OCI-M2 (cell line): ENCODE measurements around the gene SSU72.

Experiments
- DNase-seq: peaks from one replicate; lab custom pipeline; 2025; ENCODE audit not compliant: unreplicated experiment; lab: John Stamatoyannopoulos, UW

The SSU72 gene

GRCh38 chr1:1574721-1575537, at the start of gene SSU72:
SSU72 (minus strand) TSS chr1:1574863; CDS start chr1:1574557, 306 bp downstream.
- peak; percentile 19 for DNase-seq

- no peak for DNase-seq
These were observed 49.2 kb upstream of the SSU72 start for GRCh38 chr1:1623631-1624442.

- no peak for DNase-seq
These were observed 48.5 kb upstream of the SSU72 start for GRCh38 chr1:1623181-1623630.

- no peak for DNase-seq
These were observed 48.1 kb upstream of the SSU72 start for GRCh38 chr1:1622788-1623094.

DNA sequence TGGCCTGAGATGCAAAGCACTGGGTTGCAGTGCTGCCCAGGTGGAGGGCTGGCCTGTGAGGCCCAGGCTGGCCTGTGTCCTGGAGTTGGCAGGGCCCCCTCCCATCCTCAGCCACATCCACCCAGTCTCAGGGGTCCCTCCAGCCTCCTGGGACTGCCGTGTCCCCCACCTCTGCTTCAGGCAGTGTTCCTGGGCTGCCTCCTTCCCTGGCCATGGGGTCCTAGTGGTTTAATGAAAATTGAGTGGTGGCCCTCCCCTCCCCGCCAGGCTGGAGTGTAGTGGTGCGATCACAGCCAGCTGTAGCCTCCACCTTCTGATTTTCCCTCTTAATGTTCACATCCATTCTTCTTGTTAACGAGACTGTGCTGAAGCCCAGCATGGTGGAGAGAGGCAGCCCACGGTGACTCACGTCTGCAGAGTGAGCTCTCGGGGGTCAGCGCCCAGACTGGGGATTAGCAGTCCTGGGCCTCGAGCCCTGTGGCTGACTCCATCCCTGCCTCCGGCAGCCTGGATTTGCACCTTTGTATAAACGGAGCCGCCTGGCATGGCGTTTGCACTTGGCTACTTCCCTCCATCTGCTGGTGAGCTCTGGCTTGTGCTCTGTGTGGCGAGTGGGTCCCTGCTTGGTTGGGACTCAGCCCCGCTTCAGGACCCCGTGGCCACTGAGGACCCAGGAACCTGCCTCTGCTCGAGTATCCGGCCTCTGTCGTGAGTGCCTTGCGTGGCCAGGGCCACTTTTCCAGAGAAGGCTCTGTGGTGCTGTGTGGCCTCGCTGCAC, 47.5 kb upstream of the SSU72 start:
- no peak for DNase-seq

DNA sequence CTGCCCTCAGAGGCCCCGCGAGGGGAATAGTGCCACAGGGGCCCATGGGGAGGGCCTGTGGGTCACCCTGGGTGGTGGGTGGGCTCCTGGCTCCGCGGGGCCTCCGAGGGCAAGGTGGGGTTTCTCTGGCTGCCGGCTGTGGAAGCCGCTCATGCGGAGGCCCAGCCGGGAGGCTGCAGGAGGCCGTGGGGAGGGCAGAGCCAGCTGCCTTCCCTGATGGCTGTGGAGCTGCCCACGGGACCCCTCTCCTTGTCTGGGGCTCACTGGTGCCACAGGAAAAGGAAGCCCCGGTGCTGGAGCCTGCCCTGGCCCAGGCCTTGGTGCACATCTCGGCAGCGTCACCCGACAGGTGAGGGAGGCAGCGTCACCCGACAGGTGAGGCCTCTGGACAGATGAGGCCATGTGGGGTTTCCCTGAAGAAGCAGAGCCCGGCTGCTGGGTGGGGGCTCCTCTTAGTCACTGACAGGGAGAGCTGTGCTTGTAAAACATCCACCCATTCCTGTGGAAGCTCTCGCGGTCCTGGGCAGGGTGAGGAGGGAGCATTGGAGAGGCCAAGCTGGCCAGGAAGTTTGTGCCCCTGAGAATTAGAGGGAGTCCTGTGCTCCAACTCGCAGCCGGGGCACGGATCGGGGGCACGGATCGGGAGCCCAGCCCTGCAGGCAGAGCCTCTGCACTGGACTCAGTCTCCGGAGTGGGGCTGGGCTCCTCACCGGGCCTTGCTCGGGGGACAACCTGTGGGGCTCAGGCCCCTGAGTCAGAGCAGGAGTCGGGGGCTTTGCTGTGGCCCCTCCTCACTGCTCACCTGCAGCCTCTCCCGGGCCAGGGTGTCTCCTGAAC, 46.7 kb upstream of the SSU72 start:
- DNase-seq = no peak

DNA sequence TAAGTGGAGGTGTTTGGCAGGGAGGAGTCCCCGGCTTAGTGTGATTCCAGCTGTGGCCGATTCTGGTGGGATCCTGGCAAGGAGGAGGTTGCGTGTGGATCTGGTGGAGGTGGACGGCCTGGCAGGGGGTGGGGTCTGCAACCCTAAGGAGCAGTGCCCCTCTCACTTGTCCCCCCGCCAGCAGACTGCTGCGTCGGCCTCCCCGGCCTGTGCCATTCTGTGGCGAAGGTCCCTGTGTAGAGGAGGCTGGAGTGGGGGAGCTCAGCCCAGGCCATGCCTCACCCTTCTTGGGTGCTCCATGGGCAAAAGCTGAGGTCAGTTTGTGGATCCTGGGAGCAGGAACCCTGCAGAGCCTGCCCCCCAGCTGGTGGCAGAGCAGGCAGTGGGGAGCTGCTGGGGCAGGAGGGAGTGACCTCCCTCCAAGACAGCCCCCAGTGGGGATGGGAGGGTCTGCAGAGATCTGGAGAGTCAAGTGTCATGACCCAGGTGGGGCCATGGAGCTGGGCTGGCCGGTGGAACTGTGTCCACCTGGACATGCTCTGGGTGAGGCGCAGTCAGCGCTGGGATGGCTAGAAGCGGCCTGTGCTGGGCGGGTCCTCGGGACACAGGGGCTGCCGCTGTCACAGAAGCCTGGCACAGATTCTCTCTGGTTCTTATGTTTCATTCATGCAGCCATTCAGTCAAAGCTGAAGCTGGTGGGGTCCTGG, 45.9 kb upstream of the SSU72 start:
- no peak for DNase-seq

- no peak for DNase-seq
These were observed 45.3 kb upstream of the SSU72 start for GRCh38 chr1:1619917-1620361.

DNA sequence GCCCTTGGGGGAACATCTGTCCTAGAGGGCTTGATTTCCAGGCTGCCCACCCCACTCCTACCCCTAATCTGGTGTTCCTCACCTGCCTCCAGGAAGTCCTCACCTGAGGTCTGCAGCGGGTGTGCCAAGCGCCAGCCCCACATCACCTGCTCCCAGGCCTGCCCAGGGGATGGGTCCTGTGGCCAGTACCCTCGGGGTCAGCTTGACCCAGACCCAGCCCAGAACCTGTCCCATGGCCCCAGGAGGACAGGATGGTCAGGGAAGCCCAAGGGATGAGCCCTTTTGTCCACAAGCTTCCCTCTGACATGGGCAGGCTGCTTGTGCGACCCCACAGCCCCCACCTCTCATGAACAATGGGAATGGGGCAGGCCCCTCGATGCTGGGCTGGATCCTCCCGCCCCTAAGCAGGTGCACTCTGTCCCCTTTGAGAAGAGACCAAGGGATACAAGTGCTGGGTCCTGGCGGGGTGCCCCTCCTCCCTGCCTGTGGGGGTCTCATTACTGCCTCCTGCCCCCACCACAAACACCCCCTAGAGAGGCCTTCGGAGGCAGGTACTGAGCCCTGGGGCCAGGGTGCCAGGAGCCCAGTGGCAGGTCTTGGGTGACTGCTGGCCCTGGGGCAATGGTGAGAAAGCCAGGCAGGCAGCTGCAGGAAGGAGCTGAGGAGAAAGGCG, 43.9 kb upstream of the SSU72 start:
- DNase-seq = no peak

- DNase-seq = no peak
These were observed 43.3 kb upstream of the SSU72 start for GRCh38 chr1:1617925-1618324.

GRCh38 chr1:1617516-1617915, 42.9 kb upstream of the SSU72 start:
- DNase-seq = no peak

DNA sequence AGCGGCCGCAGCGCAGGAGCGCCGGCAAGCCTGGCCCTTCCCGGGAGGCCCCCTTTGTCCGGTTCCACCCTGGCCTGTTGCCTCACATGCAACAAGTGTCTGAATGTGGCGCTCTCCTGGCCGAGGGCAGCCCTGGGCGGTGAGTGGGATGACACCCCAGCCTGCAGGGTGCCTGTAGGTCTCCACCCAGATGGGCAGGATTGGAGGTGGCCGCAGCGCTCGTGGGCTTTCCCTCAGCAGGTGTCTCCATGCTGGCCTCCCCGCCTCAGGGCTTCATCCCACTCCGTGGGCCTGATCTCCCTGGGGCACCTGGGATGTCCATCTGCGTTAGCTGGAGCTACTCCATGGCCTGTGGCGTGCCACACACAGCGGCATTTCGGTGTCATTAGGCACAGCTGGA, 42.2 kb upstream of the SSU72 start:
- no peak for DNase-seq

- DNase-seq = no peak
These were observed 41.6 kb upstream of the SSU72 start for GRCh38 chr1:1616045-1616790.

DNA sequence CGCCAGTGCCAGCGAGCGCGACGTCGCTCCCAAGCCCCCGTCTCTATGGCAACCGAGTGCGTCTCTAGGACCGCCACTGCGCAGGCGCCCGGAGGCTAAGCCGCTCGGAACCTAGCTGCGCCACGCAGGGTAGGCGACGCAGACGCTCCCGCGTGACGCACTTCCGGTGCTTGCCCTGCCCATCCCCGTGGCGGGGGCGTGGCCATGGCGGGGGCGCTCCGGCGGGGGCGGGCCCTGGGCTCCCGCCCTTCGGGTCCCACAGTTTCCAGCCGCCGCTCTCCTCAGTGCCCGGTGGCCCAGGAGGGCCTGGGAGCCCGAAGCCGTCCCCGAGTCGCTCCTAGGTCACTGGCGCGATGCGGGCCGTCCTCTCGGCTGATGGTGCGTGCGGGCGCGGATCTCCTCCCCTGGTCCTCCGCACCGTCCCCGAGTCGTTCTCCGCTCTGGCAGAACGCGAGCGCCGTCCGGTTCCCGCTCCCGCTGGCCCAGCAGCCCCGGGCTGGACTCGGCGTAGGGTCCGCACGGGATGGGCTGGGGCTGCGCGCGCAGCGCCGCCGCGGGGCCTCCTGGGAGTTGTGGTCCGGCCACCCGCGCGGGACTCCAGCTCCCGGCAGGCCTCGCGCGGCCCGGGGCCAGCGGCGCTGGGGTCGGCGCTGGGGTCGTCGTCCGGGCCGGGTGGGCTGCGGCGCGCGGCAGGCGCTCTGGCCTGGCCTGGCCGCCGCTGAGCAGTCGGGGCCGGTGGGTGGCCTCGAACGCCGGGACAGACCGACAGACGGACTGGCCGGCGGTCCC, 40.8 kb upstream of the SSU72 start, which contains the start of gene MIB2:
TSS of gene MIB2 (plus strand) at position 245 of the 789 bp plus-strand sequence. CDS start 7,953 bp downstream, outside the sequence.
- peak; percentile 76 for DNase-seq

- no peak for DNase-seq
These were observed 40.2 kb upstream of the SSU72 start for GRCh38 chr1:1614954-1615255.

DNA sequence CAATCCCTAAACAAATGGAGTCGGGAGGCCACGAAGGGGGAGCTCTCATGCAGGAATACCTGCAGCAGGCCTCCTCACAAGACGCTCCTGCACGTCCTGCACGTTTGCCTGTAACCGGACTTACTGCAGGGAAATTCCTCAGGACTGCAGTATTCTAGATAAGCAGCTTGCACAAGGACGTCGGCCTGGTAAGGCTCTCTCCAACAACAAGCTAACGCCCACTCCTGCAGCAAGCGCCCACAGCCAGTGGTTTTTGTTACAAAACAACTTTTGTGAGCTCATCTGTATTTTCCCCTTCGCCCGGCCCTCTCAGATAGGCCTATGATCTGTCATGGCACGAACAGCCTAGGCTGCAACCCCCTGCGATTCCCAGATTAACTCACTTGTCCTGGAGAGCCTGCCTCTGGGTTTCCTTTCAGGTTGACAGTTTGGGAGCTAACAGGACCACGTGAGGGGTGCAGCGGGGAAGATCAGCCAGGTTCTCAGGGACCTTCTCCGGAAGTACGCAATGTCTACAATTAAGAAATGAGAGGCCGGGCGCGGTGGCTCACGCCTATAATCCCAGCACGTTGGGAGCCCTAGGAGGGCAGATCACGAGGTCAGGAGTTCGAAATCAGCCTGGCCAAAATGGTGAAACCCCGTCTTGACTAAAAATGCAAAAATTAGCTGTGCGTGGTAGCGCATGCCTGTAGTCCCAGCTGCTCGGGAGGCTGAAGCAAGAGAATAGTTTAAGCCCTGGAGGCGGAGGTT, 39.7 kb upstream of the SSU72 start:
- peak; percentile 63 for DNase-seq

- DNase-seq = no peak
These were observed 38.9 kb upstream of the SSU72 start for GRCh38 chr1:1613509-1614082.
